ENCODE data around the gene DTD1. TPM values are rescaled to one million over a fixed set of nuclear protein-coding genes. Genes with fewer than 3 reads are reported as not detected.
A peak's percentile ranks its signal among the peaks of the same experiment; 100 is the strongest.

Gene DTD1
- total RNA-seq, 1 donor from 2014 or later, result 34.9 TPM

DNA sequence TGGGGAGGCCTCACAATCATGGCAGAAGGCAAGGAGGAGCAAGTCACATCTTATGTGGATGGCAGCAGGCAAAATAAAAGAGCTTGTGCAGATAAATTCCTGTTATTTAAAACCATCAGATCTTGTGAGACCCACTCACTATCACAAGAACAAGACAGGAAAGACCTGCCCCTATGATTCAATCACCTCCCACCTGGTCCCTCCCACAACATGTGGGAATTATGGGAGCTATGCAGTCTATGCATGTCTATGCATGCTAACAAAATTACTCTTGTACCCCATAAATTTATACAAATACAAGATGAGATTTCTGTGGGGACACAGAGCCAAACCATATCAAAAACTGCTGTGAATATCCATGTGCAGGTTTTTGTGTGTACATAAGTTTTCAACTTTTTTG is 200.2 kb downstream of the DTD1 start:
- no peak overlapping the region for H3K27ac ChIP-seq
- DNase-seq (ENCODE audit: low spot score in 2 of 2), result no peak
- H3K4me3 ChIP-seq, result no peak overlapping the region
- H3K9me3 ChIP-seq, result no peaks in the 10 kb centered on the region
- no peak for TF ChIP-seq CTCF (IDR thresholded peaks at IDR 0.05)
- intact Hi-C loops (cut with DNase I), result no loop called here
- no peaks in the 10 kb centered on the region for H3K36me3 ChIP-seq
- no peaks in the 10 kb centered on the region for H3K27me3 ChIP-seq
- no peaks in the 10 kb centered on the region for H3K4me1 ChIP-seq

DNA sequence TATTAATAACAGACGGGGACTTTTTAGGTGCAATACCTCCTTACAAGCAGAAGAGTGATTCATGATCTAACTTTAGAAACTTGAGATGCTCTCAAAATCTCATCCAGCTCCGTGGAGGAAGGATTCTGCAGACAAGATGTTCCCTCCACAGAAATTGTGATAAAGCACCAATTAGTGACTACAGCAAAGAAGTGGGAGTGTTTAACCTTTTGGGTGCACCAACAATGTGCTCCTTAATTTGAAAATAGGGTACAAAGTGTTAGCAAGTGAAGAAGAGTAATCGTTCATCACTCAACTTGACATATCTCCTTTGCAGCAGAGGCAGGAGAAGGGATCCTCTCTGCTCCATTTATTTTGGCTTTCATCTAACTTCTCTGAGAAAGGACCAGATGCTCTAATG is 202.9 kb downstream of the DTD1 start:
- intact Hi-C loops (cut with DNase I), result loop anchor here (5.0 to 10.0 kb wide), 2 partner anchors 67 to 1264 kb away; partner anchors contain the start of genes CFAP61 and CRNKL1

DNA sequence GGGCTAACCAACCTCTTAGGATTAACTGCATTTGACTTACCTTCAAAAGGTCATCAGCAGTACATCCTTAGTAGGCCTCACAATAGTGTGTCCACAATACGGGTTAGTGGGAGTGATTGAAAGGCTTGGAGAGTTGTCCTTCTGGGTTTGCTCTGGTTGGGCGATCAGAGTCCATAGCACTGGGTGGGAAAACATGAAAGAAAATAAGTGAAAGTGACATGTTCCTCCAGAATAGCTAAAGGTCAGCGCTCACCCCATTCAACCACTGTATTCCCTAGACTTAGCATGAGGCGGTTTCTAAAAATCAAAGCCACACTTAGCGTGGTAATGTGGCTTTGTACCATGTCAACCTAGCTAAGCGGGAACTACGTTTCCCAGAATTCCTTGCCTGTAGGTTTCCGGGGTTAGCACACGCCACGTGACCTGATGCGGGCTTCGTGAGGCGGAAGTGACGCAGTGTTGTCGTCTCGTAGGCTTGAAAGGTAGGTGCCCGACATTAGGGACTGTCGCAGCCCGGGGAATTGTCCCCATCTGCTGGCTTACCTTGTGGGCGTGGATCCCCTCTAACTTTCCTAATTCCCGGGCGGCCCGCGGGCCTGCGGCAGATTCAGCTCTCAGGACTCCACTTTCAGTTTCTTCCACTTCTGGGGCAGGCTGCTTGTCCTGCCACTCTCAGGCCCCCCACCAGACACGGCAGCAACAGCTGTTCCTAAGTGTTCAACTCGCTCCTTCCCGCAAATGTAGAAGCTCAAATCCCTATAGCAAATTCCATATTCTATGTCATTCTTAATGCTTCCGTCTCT is 206.0 kb downstream of the DTD1 start:
- no peaks in the 10 kb centered on the region for H3K36me3 ChIP-seq
- TF ChIP-seq CTCF (IDR thresholded peaks at IDR 0.05), result peak in 1 of 3 experiments; percentile 17
- intact Hi-C loops (cut with DNase I), result loop anchor here (2.0 to 10.0 kb wide), 5 partner anchors 63 to 1261 kb away; partner anchors contain the start of genes CFAP61, CRNKL1, DZANK1 and POLR3F
- H3K27me3 ChIP-seq, result no peaks in the 10 kb centered on the region
- H3K9me3 ChIP-seq, result no peaks in the 10 kb centered on the region
- peak overlapping the region; percentile 78 to 80 for H3K27ac ChIP-seq
- peak; percentile 71 to 94 for DNase-seq (ENCODE audit: low spot score in 2 of 2)
- H3K4me1 ChIP-seq, result peaks cover 0 to 3% of the 10 kb centered on the region in 2 donors
- peak overlapping the region; percentile 63 to 79 for H3K4me3 ChIP-seq

More for the DNA sequence above, 202.9 kb downstream of the DTD1 start:
- Histone ChIP-seq H3K27me3 (no peaks in the 10 kb centered on the region), H3K4me1 (peaks cover 0 to 3% of the 10 kb centered on the region in 2 donors), H3K36me3 (no peaks in the 10 kb centered on the region), H3K27ac (no peak overlapping the region), H3K4me3 (no peak overlapping the region), H3K9me3 (no peaks in the 10 kb centered on the region)
- TF ChIP-seq CTCF (IDR thresholded peaks at IDR 0.05), result no peak
- no peak for DNase-seq (ENCODE audit: low spot score in 2 of 2)

DNA sequence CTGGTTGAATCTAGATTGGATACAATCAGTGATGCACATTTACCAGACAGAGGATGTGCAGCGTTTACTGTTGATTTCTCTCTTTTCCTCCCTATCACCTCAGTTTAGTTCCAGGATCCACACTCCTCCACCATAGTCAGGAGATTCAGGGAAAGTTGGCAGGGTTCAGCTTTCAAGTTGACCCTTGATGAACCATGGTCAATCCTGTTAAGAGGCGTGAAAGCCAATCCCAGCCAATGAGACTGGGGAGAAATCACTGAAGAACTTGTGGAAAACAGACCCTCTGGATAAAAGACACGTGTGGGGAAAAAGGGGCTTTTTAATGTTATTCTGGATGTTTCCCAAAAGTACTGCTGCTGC is 206.6 kb downstream of the DTD1 start:
- Histone ChIP-seq H3K27me3 (no peaks in the 10 kb centered on the region), H3K27ac (peak overlapping the region; percentile 78 to 80), H3K9me3 (no peaks in the 10 kb centered on the region), H3K4me3 (peak overlapping the region; percentile 63 to 79), H3K36me3 (no peaks in the 10 kb centered on the region), H3K4me1 (peaks cover 0 to 3% of the 10 kb centered on the region in 2 donors)
- intact Hi-C loops (cut with DNase I), result loop anchor here (2.0 to 10.0 kb wide), 5 partner anchors 63 to 1260 kb away; partner anchors contain the start of genes CFAP61, CRNKL1, DZANK1 and POLR3F
- no peak for TF ChIP-seq CTCF (IDR thresholded peaks at IDR 0.05)
- DNase-seq (ENCODE audit: low spot score in 2 of 2), result no peak

- Histone ChIP-seq H3K27me3 (no peaks in the 10 kb centered on the region), H3K4me1 (peaks cover 0 to 3% of the 10 kb centered on the region in 2 donors), H3K9me3 (no peaks in the 10 kb centered on the region), H3K4me3 (no peak overlapping the region), H3K36me3 (no peaks in the 10 kb centered on the region), H3K27ac (no peak overlapping the region)
- no peak for TF ChIP-seq CTCF (IDR thresholded peaks at IDR 0.05)
- DNase-seq (ENCODE audit: low spot score in 2 of 2), result no peak
- intact Hi-C loops (cut with DNase I), result loop anchor here (2.0 to 10.0 kb wide), 4 partner anchors 211 to 1259 kb away; partner anchors contain the start of genes CFAP61, CRNKL1, DZANK1 and POLR3F
Observed at GRCh38 chr20:18795366-18795765, 207.5 kb downstream of the DTD1 start.

Data from ascending aorta (tissue), 2 donors.